Muscle of leg (tissue), 11 donors: Measurements from ENCODE around the gene GOT1. TPM values are rescaled to one million over a fixed set of nuclear protein-coding genes. Genes with fewer than 3 reads are reported as not detected.

Experiments used
- DNase-seq: peaks from one replicate; pipeline ENCODE4 v3.0.0; 2013
- H3K27ac ChIP-seq: one replicate; pipeline ENCODE4 v1.5.1; 2013; ENCODE audit warnings: mild to moderate bottlenecking, low read length, control low read depth
- H3K27me3 ChIP-seq: one replicate; pipeline ENCODE4 v1.6.1; 2013; ENCODE audit warnings: low read length; ENCODE audit not compliant: control insufficient read depth, insufficient read depth
- H3K36me3 ChIP-seq: one replicate; pipeline ENCODE4 v1.6.1; 2013; ENCODE audit warnings: low read length; ENCODE audit not compliant: control insufficient read depth, insufficient read depth
- H3K4me1 ChIP-seq: one replicate; pipeline ENCODE4 v1.6.1; 2013; ENCODE audit warnings: low read length; ENCODE audit not compliant: control insufficient read depth, insufficient read depth
- H3K4me3 ChIP-seq: one replicate; pipeline ENCODE4 v1.5.1; 2013; ENCODE audit warnings: low read length, control low read depth
- H3K9me3 ChIP-seq: replicated peaks from 2 replicates; pipeline ENCODE4 v1.6.1; 2013; ENCODE audit warnings: low read depth, low read length; ENCODE audit not compliant: control insufficient read depth
- WGBS: methylation state at CpG from one replicate; pipeline ENCODE4 v1.1.5; 2013; ENCODE audit warnings: missing lambda C conversion rate; ENCODE audit not compliant: insufficient coverage; 5-methylcytosine and 5-hydroxymethylcytosine counted together
- polyA plus RNA-seq, 8 donors: library from polyadenylated mRNA; unstranded; fragments of 120-200 nt; gene quantifications; one replicate each; pipeline versions ENCODE4 v1.2.1 to v1.2.3, GENCODE V29; 2013; ENCODE audit warnings: inconsistent platforms in 1 of 8, low replicate concordance in 1 of 8; ENCODE audit not compliant: insufficient read length in 8 of 8, insufficient read depth in 1 of 8
- total RNA-seq: library from RNA; stranded (reverse); fragments of 120-200 nt; gene quantifications from one replicate; pipeline ENCODE4 v1.2.4, GENCODE V29; 2013

The GOT1 gene
- total and polyA plus RNA-seq, 9 donors, result 26.7 to 48.3 (median 42.9) TPM

DNA sequence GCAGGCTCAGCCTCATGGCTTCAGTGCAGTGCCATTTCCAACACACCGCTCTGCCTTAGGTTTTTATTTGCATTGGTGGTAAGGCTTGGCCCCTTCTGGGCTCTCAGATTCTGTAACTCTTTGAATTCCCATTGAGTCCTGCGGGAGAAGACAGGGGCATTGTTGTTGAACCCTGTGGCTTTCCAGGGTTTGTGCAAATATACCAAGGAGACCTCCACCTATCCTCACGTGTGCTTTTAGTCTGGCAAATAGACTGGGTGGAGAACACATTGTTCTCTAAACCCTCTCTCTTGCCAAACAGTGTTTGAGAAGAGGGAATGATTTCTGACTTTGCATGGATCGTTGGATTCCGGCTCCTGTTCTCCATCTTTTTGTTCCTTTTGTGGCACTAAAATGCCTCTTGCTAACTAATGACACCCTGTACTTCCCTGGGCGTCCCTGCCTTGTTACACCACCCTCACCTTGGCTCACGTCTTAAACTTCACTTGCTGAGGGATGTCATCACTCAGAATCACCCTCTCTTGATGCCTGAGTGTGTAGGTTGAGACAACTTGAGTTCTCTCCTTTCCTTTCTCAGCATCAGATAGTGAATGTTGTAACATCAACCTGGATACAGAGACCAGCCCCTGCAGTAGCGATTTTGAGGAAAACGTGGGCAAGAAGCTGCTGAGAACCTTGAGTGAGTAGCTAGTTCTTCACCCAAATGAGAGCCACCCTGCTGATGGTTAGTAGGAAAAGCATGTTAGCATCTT, 40.5 kb downstream of the GOT1 start:
- H3K27me3 ChIP-seq, result no peaks in the 10 kb centered on the region
- no peaks in the 10 kb centered on the region for H3K9me3 ChIP-seq
- no peak overlapping the region for H3K27ac ChIP-seq
- peaks cover 3% of the 10 kb centered on the region for H3K36me3 ChIP-seq
- no peak overlapping the region for H3K4me3 ChIP-seq
- 95% methylated on average over 5 of the region's 9 CpGs for WGBS
- no peak for DNase-seq
- H3K4me1 ChIP-seq, result no peaks in the 10 kb centered on the region

- H3K9me3 ChIP-seq, result no peaks in the 10 kb centered on the region
- H3K4me3 ChIP-seq, result no peak overlapping the region
- H3K4me1 ChIP-seq, result no peaks in the 10 kb centered on the region
- H3K36me3 ChIP-seq, result no peaks in the 10 kb centered on the region
- H3K27me3 ChIP-seq, result no peaks in the 10 kb centered on the region
- no peak for DNase-seq
- H3K27ac ChIP-seq, result no peak overlapping the region
- 81% methylated on average over 9 of the region's 11 CpGs for WGBS
Measured at GRCh38 chr10:99387541-99387940, 42.9 kb downstream of the GOT1 start.

- no peak overlapping the region for H3K27ac ChIP-seq
- H3K9me3 ChIP-seq, result no peaks in the 10 kb centered on the region
- 60% methylated on average over 1 of the region's 4 CpGs for WGBS
- no peak for DNase-seq
- H3K36me3 ChIP-seq, result no peaks in the 10 kb centered on the region
- no peaks in the 10 kb centered on the region for H3K27me3 ChIP-seq
- no peak overlapping the region for H3K4me3 ChIP-seq
- H3K4me1 ChIP-seq, result no peaks in the 10 kb centered on the region
Measured at GRCh38 chr10:99387071-99387470, 43.4 kb downstream of the GOT1 start.

GRCh38 chr10:99382176-99382575, 48.2 kb downstream of the GOT1 start:
- no peaks in the 10 kb centered on the region for H3K27me3 ChIP-seq
- no CpG with 5 or more reads among the region's 1 CpG for WGBS
- H3K27ac ChIP-seq, result no peak overlapping the region
- no peak overlapping the region for H3K4me3 ChIP-seq
- no peak for DNase-seq
- no peaks in the 10 kb centered on the region for H3K36me3 ChIP-seq
- H3K9me3 ChIP-seq, result no peaks in the 10 kb centered on the region
- H3K4me1 ChIP-seq, result no peaks in the 10 kb centered on the region

GRCh38 chr10:99375426-99375825, 55.0 kb downstream of the GOT1 start:
- no peak for DNase-seq
- Histone ChIP-seq H3K27ac (no peak overlapping the region), H3K27me3 (no peaks in the 10 kb centered on the region), H3K4me3 (no peak overlapping the region), H3K36me3 (no peaks in the 10 kb centered on the region), H3K4me1 (no peaks in the 10 kb centered on the region), H3K9me3 (no peaks in the 10 kb centered on the region)

- Histone ChIP-seq H3K4me3 (no peak overlapping the region), H3K27ac (no peak overlapping the region), H3K9me3 (no peaks in the 10 kb centered on the region), H3K36me3 (no peaks in the 10 kb centered on the region), H3K4me1 (no peaks in the 10 kb centered on the region), H3K27me3 (no peaks in the 10 kb centered on the region)
- no peak for DNase-seq
- 57% methylated on average over 3 of the region's 3 CpGs for WGBS
Measured at GRCh38 chr10:99374972-99375371, 55.5 kb downstream of the GOT1 start.

- no peaks in the 10 kb centered on the region for H3K27me3 ChIP-seq
- H3K36me3 ChIP-seq, result no peaks in the 10 kb centered on the region
- H3K4me3 ChIP-seq, result no peak overlapping the region
- no peaks in the 10 kb centered on the region for H3K9me3 ChIP-seq
- H3K4me1 ChIP-seq, result no peaks in the 10 kb centered on the region
- no CpG with 5 or more reads among the region's 2 CpGs for WGBS
- H3K27ac ChIP-seq, result no peak overlapping the region
- DNase-seq, result no peak
Measured at GRCh38 chr10:99374526-99374925, 55.9 kb downstream of the GOT1 start.

DNA sequence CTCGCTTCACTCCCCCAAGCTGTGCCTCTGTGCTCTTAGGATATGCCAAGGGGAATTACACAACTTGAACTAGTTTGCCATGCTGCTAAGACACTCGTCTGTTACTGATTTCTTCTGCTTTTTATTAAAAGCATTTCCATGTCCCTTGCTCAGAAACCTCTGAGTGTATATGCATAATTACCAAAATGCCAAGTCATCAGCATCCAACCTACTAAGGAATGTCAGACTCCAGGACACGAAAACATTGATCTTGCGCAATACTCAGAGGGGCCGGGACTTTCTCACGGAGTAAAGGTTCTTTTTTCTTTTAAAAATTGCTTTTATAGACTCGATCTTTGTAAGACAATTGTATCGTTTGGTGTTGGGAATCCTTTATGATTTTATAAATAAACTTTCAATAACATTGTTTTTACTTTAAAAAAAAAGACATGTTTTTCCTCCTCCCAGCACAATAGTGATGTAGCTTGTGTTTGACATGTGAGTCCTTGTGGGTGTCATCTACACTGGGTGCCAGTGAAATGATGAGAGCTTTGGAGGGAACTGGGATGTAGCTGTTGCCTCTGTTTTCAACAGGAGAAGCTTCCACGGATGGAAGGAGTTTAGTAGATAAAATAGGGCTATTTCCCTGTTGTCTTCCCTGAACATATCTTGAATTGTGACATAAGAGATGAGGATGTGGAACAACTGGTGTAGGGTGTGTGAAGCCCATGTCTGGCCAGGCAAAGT, 57.7 kb downstream of the GOT1 start:
- DNase-seq, result no peak
- Histone ChIP-seq H3K27ac (no peak overlapping the region), H3K9me3 (no peaks in the 10 kb centered on the region), H3K36me3 (no peaks in the 10 kb centered on the region), H3K27me3 (no peaks in the 10 kb centered on the region), H3K4me3 (no peak overlapping the region), H3K4me1 (no peaks in the 10 kb centered on the region)
- 48% methylated on average over 3 of the region's 9 CpGs for WGBS

GRCh38 chr10:99370993-99371392, 59.4 kb downstream of the GOT1 start:
- Histone ChIP-seq H3K4me3 (no peak overlapping the region), H3K27ac (no peak overlapping the region), H3K36me3 (no peaks in the 10 kb centered on the region), H3K9me3 (no peaks in the 10 kb centered on the region), H3K4me1 (no peaks in the 10 kb centered on the region), H3K27me3 (no peaks in the 10 kb centered on the region)
- no CpG with 5 or more reads among the region's 2 CpGs for WGBS
- DNase-seq, result no peak

DNA sequence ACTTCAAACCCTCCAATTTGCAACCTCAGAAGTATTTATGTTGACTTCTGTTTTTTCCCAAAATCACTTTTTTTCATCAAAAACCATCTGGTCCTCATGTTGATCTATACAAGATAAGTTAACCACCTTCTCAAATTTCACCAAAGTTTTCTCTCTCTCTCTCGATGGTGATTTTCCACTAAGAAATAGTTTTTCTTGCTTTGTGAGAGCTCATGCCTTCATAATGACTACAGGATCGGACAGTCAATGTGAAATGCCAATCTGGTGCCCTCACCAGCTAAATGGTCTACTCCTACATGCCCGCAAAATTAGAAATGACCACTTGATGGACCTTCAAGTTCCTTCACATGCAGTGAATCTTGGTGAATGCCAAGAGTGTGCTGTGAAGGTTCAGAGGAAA, 60.9 kb downstream of the GOT1 start:
- no peak for DNase-seq
- no peaks in the 10 kb centered on the region for H3K36me3 ChIP-seq
- H3K4me1 ChIP-seq, result no peaks in the 10 kb centered on the region
- H3K27ac ChIP-seq, result no peak overlapping the region
- H3K27me3 ChIP-seq, result no peaks in the 10 kb centered on the region
- WGBS, result 50% methylated on average over 1 of the region's 3 CpGs
- no peaks in the 10 kb centered on the region for H3K9me3 ChIP-seq
- H3K4me3 ChIP-seq, result no peak overlapping the region
